Suprapubic skin (tissue), 3 donors: Measurements from ENCODE around the gene APC2.

Source experiments
- POLR2AphosphoS5 ChIP-seq, 3 donors: sonication (generic); formaldehyde crosslinking; IDR thresholded peaks; one replicate each; pipeline ENCODE4 v1.6.1; 2017; ENCODE audit warnings: antibody characterized with exemption in 3 of 3
- TF ChIP-seq, protein P1 (sequence below), 2 donors: fragments of 200-600 bp in 1 of 2; fragments of 450-650 bp in 1 of 2; sonication (generic) in 1 of 2; IDR thresholded peaks; one replicate each; pipeline ENCODE4 v1.5.1; 2016 to 2019; ENCODE audit warnings: antibody characterized with exemption in 2 of 2, mild to moderate bottlenecking in 1 of 2, moderate library complexity in 1 of 2

GRCh38 chr19:1473085-1473851 is 23.3 kb downstream of the APC2 start:
- TF ChIP-seq POLR2AphosphoS5 (IDR thresholded peaks at IDR 0.05), result no peak
- TF ChIP-seq, protein P1, sequence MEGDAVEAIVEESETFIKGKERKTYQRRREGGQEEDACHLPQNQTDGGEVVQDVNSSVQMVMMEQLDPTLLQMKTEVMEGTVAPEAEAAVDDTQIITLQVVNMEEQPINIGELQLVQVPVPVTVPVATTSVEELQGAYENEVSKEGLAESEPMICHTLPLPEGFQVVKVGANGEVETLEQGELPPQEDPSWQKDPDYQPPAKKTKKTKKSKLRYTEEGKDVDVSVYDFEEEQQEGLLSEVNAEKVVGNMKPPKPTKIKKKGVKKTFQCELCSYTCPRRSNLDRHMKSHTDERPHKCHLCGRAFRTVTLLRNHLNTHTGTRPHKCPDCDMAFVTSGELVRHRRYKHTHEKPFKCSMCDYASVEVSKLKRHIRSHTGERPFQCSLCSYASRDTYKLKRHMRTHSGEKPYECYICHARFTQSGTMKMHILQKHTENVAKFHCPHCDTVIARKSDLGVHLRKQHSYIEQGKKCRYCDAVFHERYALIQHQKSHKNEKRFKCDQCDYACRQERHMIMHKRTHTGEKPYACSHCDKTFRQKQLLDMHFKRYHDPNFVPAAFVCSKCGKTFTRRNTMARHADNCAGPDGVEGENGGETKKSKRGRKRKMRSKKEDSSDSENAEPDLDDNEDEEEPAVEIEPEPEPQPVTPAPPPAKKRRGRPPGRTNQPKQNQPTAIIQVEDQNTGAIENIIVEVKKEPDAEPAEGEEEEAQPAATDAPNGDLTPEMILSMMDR (IDR thresholded peaks at IDR 0.05), result no peak
